Neural cell (in vitro differentiated cells): ENCODE data around the gene TXNRD3. TPM values are rescaled to one million over a fixed set of nuclear protein-coding genes. Genes with fewer than 3 reads are reported as not detected.

Experiments
- H2AFZ ChIP-seq: fragments of 200-600, 300-800 bp; sonication (generic), shearing (Covaris generic); 2 replicates; pipeline ENCODE4 v1.6.0; 2014; ENCODE audit warnings: low read depth, mild to moderate bottlenecking, antibody characterized with exemption, low read length, moderate library complexity
- H3F3A ChIP-seq: fragments of 200-600 bp; shearing (Covaris generic); 2 replicates; pipeline ENCODE4 v1.6.1; 2016; ENCODE audit warnings: mild to moderate bottlenecking, moderate library complexity, mixed read lengths, antibody characterized with exemption, low read length; ENCODE audit not compliant: insufficient read depth, poor library complexity, severe bottlenecking
- H3K27ac ChIP-seq: fragments of 200-600, 300-800 bp; sonication (generic), shearing (Covaris generic); 2 replicates; pipeline ENCODE4 v1.5.1; 2014; ENCODE audit warnings: mild to moderate bottlenecking, low read length, moderate library complexity
- H3K27me3 ChIP-seq: fragments of 300-800, 200-600 bp; sonication (generic), shearing (Covaris generic); 2 replicates; pipeline ENCODE4 v1.6.0; 2014; ENCODE audit warnings: mild to moderate bottlenecking, low read depth, low read length, moderate library complexity; ENCODE audit not compliant: insufficient read depth
- H3K36me3 ChIP-seq: fragments of 300-800, 200-600 bp; sonication (generic), shearing (Covaris generic); 2 replicates; pipeline ENCODE4 v1.5.1; 2014; ENCODE audit warnings: mild to moderate bottlenecking, antibody characterized with exemption, low read length, moderate library complexity; ENCODE audit not compliant: insufficient read depth
- H3K4me2 ChIP-seq: fragments of 300-800, 200-600 bp; sonication (generic), shearing (Covaris generic); 2 replicates; pipeline ENCODE4 v1.6.0; 2014; ENCODE audit warnings: mild to moderate bottlenecking, low read length
- H3K4me3 ChIP-seq: fragments of 300-800, 200-600 bp; sonication (generic), shearing (Covaris generic); 2 replicates; pipeline ENCODE4 v1.5.1; 2014; ENCODE audit warnings: mild to moderate bottlenecking, low read length, moderate library complexity
- H3K79me2 ChIP-seq: fragments of 200-600 bp; shearing (Covaris generic); replicated peaks from 2 replicates; pipeline ENCODE4 v1.6.0; 2014; ENCODE audit warnings: mild to moderate bottlenecking, low read length, moderate library complexity; ENCODE audit not compliant: insufficient read depth
- H3K9ac ChIP-seq: fragments of 300-800, 200-600 bp; sonication (generic), shearing (Covaris generic); 2 replicates; pipeline ENCODE4 v1.6.1; 2016; ENCODE audit warnings: mild to moderate bottlenecking, low read length, mixed read lengths
- H3K9me2 ChIP-seq: fragments of 200-600 bp; shearing (Covaris generic); 2 replicates; pipeline ENCODE4 v1.6.1; 2016; ENCODE audit warnings: mild to moderate bottlenecking, low read length, mixed read lengths; ENCODE audit not compliant: insufficient read depth
- H3K9me3 ChIP-seq: fragments of 200-600, 300-800 bp; sonication (generic), shearing (Covaris generic); 2 replicates; pipeline ENCODE4 v1.6.1; 2016; ENCODE audit warnings: mild to moderate bottlenecking, mixed run types, low read length, moderate library complexity, mixed read lengths
- H4K20me1 ChIP-seq: fragments of 200-600 bp; shearing (Covaris generic); 2 replicates; pipeline ENCODE4 v1.6.1; 2016; ENCODE audit warnings: mild to moderate bottlenecking, mixed run types; ENCODE audit not compliant: insufficient read depth
- CTCF ChIP-seq: fragments of 450-650 bp; IDR thresholded peaks from 2 replicates; pipeline ENCODE4 v1.5.1; 2014; ENCODE audit warnings: antibody characterized with exemption, mild to moderate bottlenecking, moderate library complexity; ENCODE audit not compliant: poor library complexity, severe bottlenecking
- EP300 ChIP-seq: fragments of 450-650 bp; conservative IDR thresholded peaks from 2 replicates; pipeline ENCODE4 v1.6.1; 2014; ENCODE audit warnings: antibody characterized with exemption, mild to moderate bottlenecking, moderate library complexity; ENCODE audit not compliant: poor library complexity, severe bottlenecking
- EZH2 ChIP-seq: fragments of 200-600, 300-800 bp; shearing (Covaris generic), sonication (generic); IDR thresholded peaks from 2 replicates; pipeline ENCODE4 v1.6.1; 2014; ENCODE audit warnings: antibody characterized with exemption, low read length, borderline replicate concordance, mild to moderate bottlenecking; ENCODE audit not compliant: insufficient read depth, poor library complexity, severe bottlenecking
- MXI1 ChIP-seq: fragments of 450-650 bp; conservative IDR thresholded peaks from 2 replicates; pipeline ENCODE4 v1.6.1; 2014; ENCODE audit warnings: antibody characterized with exemption, mild to moderate bottlenecking; ENCODE audit not compliant: poor library complexity, severe bottlenecking
- POLR2AphosphoS5 ChIP-seq: IDR thresholded peaks from 2 replicates; pipeline ENCODE4 v1.6.1; 2012
- RAD21 ChIP-seq: fragments of 450-650 bp; conservative IDR thresholded peaks from 2 replicates; pipeline ENCODE4 v1.6.1; 2014; ENCODE audit warnings: antibody characterized with exemption, mild to moderate bottlenecking, moderate library complexity
- SMC3 ChIP-seq: fragments of 450-650 bp; conservative IDR thresholded peaks from 2 replicates; pipeline ENCODE4 v1.6.1; 2014; ENCODE audit warnings: antibody characterized with exemption, mild to moderate bottlenecking, moderate library complexity; ENCODE audit not compliant: poor library complexity
- TAF1 ChIP-seq: IDR thresholded peaks from 2 replicates; pipeline ENCODE4 v1.6.1; 2012; ENCODE audit warnings: low read depth
- polyA plus RNA-seq: library from polyadenylated mRNA; depleted of rRNA; stranded (reverse); fragments of >200 nt; gene quantifications from 2 replicates; pipeline ENCODE4 v1.2.3, GENCODE V29; 2014
- TF ChIP-seq, protein P1 (sequence below): IDR thresholded peaks from 2 replicates; pipeline ENCODE4 v1.6.1; 2012; ENCODE audit warnings: borderline replicate concordance

Gene TXNRD3
- polyA plus RNA-seq, 1 donor from 2014 or later, result 2.2 TPM

- Histone ChIP-seq H4K20me1 (no peaks in the 10 kb centered on the region), H3K9me2 (no peaks in the 10 kb centered on the region), H3K4me3 (no peak overlapping the region), H3K27ac (no peak overlapping the region), H3K9me3 (no peaks in the 10 kb centered on the region), H3K4me2 (no peak overlapping the region), H3K27me3 (no peaks in the 10 kb centered on the region), H3K9ac (no peak overlapping the region), H3K36me3 (no peaks in the 10 kb centered on the region), H3K79me2 (no peaks in the 10 kb centered on the region), H3F3A (no peaks in the 10 kb centered on the region), H2AFZ (no peak overlapping the region)
- TF ChIP-seq, protein P1, sequence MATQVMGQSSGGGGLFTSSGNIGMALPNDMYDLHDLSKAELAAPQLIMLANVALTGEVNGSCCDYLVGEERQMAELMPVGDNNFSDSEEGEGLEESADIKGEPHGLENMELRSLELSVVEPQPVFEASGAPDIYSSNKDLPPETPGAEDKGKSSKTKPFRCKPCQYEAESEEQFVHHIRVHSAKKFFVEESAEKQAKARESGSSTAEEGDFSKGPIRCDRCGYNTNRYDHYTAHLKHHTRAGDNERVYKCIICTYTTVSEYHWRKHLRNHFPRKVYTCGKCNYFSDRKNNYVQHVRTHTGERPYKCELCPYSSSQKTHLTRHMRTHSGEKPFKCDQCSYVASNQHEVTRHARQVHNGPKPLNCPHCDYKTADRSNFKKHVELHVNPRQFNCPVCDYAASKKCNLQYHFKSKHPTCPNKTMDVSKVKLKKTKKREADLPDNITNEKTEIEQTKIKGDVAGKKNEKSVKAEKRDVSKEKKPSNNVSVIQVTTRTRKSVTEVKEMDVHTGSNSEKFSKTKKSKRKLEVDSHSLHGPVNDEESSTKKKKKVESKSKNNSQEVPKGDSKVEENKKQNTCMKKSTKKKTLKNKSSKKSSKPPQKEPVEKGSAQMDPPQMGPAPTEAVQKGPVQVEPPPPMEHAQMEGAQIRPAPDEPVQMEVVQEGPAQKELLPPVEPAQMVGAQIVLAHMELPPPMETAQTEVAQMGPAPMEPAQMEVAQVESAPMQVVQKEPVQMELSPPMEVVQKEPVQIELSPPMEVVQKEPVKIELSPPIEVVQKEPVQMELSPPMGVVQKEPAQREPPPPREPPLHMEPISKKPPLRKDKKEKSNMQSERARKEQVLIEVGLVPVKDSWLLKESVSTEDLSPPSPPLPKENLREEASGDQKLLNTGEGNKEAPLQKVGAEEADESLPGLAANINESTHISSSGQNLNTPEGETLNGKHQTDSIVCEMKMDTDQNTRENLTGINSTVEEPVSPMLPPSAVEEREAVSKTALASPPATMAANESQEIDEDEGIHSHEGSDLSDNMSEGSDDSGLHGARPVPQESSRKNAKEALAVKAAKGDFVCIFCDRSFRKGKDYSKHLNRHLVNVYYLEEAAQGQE, result no peak
- TF ChIP-seq EP300, result no peak
- TF ChIP-seq MXI1, result no peak
- no peak for TF ChIP-seq TAF1
- no peak for TF ChIP-seq RAD21
- no peak for TF ChIP-seq CTCF
- TF ChIP-seq EZH2, result no peak
- TF ChIP-seq SMC3, result no peak
- no peak for TF ChIP-seq POLR2AphosphoS5
Observed at GRCh38 chr3:126683069-126683468, 28.1 kb upstream of the TXNRD3 start.

DNA sequence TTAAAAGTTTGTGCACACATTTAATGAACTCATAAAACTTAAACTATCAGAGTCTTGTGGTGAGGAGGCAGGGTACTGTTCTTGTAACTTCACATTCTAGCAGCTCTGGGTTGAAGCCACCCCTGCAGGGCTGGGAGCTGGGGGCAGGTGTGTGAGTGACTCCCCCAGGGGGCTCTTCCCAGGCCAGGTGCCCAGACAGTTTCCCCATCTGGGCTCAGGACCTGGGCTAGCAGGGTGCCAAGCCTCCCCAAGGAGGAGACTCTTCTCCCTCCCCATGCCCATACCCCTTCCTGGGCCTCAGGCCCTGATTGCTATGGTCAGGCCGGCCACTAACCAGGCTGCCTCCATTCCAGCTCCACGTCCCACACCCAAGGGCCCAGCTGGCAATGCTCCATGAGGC lies 27.1 kb upstream of the TXNRD3 start:
- H3K9me2 ChIP-seq, result no peaks in the 10 kb centered on the region
- H3K4me3 ChIP-seq, result no peak overlapping the region
- no peaks in the 10 kb centered on the region for H3K9me3 ChIP-seq
- H3K27me3 ChIP-seq, result no peaks in the 10 kb centered on the region
- H4K20me1 ChIP-seq, result no peaks in the 10 kb centered on the region
- no peak overlapping the region for H3K9ac ChIP-seq
- no peak overlapping the region for H2AFZ ChIP-seq
- H3K79me2 ChIP-seq, result no peaks in the 10 kb centered on the region
- no peaks in the 10 kb centered on the region for H3F3A ChIP-seq
- H3K4me2 ChIP-seq, result no peak overlapping the region
- TF ChIP-seq TAF1 (no peak), CTCF (no peak), RAD21 (no peak), POLR2AphosphoS5 (no peak)
- no peak overlapping the region for H3K27ac ChIP-seq
- no peaks in the 10 kb centered on the region for H3K36me3 ChIP-seq
